ENCODE measurements around the gene DDIAS.

GRCh38 chr11:82949352-82949751 lies 47.8 kb downstream of the DDIAS start:
- TF ChIP-seq, protein P1, sequence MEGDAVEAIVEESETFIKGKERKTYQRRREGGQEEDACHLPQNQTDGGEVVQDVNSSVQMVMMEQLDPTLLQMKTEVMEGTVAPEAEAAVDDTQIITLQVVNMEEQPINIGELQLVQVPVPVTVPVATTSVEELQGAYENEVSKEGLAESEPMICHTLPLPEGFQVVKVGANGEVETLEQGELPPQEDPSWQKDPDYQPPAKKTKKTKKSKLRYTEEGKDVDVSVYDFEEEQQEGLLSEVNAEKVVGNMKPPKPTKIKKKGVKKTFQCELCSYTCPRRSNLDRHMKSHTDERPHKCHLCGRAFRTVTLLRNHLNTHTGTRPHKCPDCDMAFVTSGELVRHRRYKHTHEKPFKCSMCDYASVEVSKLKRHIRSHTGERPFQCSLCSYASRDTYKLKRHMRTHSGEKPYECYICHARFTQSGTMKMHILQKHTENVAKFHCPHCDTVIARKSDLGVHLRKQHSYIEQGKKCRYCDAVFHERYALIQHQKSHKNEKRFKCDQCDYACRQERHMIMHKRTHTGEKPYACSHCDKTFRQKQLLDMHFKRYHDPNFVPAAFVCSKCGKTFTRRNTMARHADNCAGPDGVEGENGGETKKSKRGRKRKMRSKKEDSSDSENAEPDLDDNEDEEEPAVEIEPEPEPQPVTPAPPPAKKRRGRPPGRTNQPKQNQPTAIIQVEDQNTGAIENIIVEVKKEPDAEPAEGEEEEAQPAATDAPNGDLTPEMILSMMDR (IDR thresholded peaks at IDR 0.05), result no peak
- no peak for TF ChIP-seq POLR2A (IDR thresholded peaks at IDR 0.05)

All from lower leg skin (tissue), 3 donors.